ENCODE results near the gene C19orf47.

DNA sequence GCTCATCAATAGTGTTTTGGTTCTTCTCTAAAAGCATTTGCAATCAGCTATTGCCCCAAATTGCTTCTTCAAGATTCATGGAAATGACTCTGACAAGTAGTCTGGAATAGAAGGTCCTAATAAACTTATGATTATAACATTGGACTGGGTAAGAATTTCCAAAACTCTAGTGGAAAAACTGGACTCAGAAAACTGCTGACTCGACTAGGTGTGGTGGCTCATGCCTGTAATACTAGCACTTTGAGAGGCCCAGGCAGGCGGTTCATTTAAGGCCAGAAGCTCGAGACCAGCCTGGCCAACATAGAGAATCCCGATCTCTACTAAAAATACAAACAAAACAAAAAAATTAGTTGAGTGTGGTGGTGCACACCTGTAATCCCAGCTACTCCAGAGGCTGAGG, 47.5 kb downstream of the C19orf47 start:
- TF ChIP-seq, protein P1, sequence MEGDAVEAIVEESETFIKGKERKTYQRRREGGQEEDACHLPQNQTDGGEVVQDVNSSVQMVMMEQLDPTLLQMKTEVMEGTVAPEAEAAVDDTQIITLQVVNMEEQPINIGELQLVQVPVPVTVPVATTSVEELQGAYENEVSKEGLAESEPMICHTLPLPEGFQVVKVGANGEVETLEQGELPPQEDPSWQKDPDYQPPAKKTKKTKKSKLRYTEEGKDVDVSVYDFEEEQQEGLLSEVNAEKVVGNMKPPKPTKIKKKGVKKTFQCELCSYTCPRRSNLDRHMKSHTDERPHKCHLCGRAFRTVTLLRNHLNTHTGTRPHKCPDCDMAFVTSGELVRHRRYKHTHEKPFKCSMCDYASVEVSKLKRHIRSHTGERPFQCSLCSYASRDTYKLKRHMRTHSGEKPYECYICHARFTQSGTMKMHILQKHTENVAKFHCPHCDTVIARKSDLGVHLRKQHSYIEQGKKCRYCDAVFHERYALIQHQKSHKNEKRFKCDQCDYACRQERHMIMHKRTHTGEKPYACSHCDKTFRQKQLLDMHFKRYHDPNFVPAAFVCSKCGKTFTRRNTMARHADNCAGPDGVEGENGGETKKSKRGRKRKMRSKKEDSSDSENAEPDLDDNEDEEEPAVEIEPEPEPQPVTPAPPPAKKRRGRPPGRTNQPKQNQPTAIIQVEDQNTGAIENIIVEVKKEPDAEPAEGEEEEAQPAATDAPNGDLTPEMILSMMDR (IDR thresholded peaks at IDR 0.05), result no peak
- no peak for TF ChIP-seq POLR2A (IDR thresholded peaks at IDR 0.05)
- no peak for TF ChIP-seq EP300 (IDR thresholded peaks at IDR 0.05; ENCODE audit: low read depth)
